T follicular helper cell (primary cell): ENCODE data around the gene ETS2.

Experiments used
- DNase-seq: peaks from one replicate; pipeline ENCODE4 v3.0.0-alpha.2; 2020; ENCODE audit warnings: low read depth

The ETS2 gene

DNA sequence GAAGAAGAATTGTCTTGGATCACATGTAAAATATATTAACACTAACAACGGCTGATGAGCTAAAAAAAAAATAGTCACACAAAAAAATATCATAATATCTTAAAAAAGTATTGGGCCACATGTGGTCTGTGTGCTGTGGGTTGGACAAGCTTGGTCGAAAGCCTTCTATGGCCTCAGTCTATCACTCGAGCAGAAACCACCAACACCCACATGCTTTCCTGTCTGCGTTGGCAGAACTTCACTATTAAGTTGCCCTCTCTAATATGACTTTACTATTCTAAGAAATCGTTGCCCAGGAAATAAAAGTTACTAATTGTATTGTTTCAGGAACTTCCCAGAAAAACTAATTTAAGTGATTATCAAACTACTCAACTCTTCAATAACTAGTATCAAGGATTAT is 28.2 kb upstream of the ETS2 start:
- DNase-seq, result no peak

DNA sequence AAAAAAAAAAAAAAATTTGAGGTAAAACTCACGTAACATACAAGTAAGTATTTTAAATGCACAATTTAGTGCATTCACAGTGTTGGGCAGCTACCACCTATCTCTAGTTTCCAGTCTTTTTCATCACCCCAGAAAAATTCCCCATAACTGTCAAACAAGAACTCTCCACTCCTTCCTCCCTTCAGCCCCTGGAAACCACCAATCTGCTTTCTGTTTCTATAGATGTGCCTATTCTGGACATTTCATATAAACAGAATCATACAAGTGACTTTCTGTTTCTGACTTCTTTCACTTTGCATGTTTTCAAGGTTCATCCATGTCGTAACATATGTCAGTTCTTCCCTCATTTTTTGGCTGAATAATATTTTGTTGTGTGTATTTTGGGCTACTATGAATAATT is 24.9 kb upstream of the ETS2 start:
- no peak for DNase-seq

DNA sequence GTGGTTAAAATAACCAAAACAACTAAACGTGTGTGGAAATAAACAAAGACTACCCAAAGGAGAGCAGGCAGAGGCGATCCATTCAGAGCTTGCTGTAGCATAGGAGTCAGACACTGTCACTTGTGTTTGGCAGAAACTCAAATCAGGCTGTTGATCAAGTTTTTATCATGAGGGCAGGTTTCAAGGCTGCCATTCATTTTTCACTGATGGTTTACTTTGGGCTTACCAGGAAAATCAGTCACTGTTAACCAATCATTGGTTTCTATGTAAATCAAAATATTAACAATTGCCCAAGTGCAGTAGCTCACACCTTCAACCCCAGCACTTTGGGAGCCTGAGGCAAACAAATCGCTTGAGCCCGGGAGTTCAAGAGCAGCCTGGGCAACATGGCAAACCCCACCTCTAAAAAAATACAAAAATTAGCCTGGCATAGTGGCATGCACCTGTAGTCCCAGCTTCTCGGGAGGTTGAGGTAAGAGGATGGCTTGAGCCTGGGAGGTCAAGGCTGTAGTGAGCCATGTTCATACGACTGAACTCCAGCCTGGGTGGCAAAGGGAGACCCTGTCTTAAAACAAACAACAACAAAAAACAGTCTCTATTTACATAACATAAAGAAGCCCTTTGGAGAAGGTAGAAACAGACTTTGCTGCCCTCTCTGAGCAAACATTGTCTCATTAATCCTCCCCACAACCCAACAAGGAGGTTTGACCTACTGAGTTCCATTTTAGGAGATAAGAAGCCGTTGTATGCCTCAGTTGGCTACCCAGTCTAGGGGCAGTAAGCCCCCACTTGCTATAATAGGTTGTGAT is 21.1 kb upstream of the ETS2 start:
- DNase-seq, result no peak

DNA sequence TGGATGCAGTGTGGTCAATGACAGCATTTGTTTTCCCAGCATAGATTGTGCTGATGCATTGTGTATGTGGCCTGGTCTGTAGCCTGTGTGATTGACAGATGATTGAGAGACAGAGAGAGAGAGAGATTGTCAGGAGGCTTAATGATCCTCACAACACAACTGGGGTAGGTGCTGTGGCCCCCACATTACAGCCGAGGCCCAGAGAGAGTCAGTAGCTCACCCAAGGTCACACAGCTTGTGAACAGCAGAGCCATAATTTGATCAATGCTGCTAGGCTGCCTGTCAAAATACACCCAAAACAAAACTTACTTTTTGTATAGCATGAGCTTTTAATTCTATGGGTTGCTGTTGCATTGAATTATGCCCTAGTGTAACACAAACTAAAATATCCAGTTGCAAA is 20.2 kb upstream of the ETS2 start:
- no peak for DNase-seq

DNA sequence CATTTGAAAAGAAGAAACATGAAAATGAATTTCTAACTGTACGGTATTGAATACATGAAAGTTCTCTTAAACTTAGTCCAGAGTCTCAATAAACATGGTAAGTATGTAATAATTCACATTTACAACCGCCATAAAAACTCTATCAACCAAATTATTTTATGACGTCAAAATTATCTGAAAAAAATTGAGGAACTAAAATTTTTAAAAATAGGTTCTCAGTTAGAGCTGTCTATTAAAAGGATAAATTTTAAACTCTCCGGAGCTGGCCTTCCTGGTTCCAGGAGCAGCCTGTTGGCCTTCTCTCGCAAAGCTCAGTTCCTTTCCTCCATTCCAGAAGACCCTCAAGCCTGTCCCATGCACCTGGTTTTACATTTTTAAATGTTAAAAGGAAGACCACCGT is 18.7 kb upstream of the ETS2 start:
- no peak for DNase-seq

DNA sequence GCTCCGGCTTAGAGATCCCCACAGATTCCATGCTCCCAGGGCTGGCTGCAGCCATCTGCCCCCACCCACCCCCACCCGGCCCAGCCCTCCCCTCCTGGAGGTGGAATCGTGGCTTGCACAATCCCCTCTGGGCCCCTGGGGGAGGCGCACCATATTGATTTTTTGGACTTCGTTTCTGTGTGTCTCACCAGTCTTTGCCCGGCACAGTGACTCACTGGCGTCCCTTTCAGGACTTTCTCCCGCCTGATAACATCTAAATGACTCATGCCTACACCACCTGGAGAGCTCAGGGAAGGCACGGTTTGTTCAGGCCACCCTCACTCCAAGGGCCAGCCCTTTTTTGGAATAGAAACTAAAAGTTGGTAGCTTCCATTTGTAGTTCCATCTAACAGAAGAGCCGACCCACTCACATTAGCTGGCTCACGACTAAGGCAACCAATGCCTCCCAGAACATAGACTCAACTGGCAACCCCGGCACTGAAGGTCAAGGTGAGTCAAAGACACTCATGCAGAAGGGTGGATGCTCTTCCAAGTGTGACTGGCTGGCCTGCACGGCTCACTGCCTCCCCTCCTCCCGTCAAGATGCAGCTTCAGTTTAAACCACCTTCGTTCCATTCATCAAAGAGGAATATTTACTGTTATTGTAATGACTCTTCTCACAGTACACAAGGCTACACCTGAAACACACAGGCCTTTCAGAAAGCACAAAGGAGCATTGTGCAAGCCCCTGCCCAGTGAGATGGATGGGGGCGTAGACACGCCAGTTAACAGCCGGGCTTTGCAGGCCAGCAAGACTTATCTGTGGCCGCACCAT is 18.1 kb upstream of the ETS2 start:
- no peak for DNase-seq

DNA sequence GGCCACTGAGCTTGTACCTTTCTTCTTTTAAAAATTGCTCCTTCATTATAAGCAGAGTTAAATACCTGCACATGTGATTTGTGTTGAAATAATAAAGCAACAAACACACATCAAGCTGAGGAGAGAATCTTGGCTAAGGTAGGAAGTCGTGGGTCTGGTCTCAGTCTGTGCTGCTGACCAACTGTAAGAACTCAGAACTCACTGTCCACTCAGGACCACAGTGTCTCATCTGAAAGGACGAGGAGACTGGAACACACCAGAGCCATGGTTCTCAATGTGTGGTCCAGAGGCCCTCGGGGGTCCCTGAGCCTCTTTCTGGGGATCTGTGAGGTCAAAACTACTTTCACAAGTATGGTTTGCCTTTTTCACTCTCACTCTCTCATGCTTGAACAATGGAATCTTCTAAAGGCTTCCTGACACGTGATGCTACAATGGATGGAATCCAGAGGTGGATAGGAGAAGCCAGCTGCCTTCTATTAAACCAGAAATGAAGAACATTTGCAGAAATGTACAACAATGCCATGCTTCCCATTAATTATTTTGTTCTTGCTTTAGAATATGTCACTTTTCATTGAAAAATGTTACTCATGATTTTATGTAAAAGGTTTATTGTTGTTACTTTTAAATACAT is 17.3 kb upstream of the ETS2 start:
- DNase-seq, result no peak

DNA sequence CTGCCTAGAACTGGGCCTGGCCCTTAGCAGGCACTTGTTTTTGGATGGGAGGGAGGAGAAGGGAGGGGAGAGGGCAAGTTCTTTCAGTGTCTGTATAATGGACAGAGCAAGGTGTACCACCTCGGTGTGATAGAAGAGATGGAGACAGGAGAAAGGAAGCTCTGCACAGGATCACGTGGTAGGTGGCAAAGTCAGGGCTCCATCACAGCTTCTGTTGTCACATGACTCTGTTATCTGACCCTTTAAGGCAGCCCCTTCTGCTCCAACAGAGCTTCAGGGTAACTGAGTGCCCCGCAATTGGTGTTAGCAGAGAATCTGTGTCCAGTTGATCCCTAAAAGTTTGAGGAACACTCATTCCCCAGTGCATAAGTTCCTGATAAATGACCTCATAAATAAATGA is 16.5 kb upstream of the ETS2 start:
- DNase-seq, result no peak

DNA sequence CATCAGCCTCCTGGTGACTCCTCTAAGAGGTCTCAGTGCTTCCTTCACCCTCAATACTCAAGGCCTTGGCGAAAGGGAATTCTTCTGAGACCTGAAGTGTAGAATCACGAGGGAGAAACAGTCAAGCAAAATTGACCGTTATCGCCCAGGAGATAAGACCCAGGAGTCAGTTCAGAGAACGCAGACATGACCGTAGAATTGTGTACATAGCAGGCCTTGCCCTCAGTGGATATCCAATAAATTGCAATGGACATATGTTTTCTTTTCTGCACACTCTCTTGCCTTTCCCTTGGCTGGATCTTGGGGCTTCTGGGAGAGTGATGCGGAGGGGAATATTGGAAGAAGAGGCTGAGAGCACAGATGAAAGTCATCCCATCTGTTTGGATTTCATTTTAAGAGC is 15.7 kb upstream of the ETS2 start:
- no peak for DNase-seq

DNA sequence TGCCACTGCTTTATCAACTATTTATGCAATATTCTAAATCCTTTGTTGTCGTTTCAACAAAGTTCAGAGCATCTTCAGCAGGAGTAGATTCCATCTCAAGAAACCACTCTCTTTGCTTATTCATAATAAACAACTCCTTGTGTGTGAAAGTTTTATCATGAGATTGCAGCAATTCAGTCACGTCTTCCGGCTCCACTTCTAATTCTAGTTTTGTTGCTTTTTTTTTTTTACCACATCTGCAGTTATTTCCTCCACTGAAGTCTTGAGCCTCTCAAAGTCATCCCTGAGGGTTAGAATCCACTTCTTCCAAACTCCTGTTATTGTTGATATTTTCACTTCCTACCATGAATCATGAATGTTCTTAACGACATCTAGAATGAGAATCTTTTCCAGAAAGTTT is 14.8 kb upstream of the ETS2 start:
- DNase-seq, result no peak

DNA sequence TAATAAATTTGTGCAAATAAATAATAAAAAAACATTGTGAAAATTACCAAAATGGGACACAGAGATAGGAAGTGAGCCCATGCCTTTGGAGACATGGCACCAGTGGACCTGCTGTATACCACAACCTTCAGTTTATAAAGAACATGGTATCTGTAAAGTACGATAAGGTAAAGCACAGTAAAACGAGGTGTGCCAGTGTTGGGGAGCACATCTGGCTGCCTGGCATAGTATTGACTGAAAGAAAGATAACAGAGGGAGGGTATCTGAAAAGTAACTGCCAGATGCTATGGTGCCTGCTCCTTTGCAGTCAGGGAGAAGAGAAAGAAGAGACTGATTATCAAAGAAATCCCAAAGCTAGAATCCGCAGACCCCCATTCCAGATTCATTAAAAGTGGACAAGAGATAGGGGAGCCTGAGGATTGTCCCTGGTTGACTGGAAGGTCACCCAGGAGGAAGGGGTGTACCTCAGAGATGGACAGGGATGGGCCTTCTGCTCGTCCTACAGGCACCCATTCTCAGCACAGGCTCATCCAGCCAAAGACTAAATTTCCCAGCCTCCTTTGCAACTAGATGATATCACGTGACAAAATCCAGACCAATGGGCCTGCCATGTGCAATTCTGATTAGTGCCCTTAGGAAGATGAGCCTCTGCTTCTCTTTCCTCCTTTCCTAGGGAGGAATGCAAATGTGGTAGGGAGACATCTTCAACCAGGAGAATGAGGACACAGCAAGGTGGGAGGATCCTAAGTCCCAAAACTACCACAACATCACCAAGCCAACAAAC is 12.9 kb upstream of the ETS2 start:
- no peak for DNase-seq

DNA sequence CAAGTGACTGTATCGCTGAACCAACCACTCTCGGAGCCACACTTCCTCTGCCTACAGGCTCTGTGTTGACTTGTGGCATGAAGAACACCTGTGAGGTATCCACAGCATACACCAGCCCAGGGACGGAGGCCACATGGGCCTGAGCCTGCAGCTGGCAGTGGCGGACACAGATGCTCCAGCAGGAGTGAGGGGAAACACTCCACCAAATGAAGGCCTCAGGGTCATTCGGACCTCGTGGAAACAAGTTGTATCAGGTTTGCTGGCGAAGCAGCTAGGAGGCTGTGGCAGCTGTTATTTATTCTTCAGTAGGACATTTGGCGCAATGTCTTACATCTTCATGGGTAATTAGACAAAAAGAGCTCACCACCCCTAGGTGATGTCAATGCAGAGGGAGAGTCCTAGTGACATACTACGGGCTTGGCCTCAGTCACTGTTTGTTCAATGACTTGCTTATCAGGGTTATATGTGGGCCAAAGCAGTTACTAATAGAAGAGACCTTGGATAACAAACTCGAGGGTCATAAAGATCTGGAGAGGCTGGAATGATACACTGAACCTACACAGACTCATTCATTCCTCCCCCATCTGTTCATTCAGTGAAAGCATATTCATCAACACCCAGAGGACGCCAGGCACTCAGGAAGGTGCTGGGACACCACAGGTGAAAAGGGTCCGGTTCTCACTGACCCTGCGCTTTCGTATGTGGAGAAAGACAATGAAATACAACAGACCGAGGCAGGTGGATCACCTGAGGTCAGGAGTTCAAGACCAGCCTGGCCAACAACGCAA is 11.6 kb upstream of the ETS2 start:
- no peak for DNase-seq

DNA sequence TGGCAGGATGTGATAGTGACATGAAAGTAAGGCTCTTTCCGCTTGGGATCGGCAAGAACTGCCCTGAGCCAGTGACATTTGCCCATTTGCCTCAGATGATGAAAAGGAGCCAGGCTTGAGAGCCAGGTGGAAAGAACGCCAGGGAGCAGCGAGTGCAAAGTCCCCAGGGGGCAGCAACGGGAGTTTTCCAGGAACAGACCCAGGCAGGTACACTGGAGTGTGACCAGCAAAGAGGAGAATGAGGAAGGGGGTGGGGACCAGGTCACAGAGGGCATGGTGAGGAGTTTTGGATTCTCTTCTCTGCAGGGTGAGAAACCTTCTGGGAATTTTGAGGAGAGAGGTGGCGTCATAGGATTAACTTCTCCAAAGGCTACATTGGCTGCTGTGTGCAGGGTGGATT is 10.8 kb upstream of the ETS2 start:
- no peak for DNase-seq

DNA sequence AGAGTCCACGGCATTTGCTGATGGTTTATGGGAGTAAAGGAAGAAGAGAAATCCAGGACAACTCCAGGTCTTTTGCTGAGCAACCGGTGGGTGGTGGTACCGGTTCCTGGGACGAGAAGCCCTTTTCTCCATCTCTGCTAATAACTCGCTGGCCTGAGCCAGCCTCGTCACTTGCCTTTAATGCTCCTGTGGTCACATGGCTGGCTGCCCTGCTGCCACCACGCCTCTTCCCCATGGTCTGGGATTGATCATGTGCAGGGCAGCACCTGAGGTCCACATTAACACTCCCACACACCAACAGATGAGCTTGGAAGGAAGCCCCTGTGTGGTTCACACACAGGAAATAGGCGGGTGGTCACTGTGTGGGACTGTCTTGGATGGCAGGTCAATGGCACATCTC is 10.3 kb upstream of the ETS2 start:
- no peak for DNase-seq

DNA sequence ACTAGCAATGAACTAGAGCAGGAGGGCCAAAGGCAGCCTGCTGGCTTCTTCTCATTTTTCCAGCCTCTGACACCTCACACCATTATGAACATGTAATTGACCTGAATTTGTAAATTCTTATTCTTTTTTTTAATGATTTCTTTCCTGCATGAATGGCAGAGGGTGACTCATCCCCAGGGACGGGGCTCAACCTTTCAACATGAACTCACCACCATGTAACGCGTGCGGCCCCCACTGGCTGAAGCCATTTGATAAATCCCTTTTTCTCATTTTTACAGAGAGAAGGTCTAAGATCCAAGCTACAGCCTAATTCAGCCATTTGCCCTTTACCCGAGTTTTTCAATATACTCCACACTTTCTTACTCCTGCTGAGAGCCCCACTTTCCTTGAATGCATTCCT is 9.3 kb upstream of the ETS2 start:
- no peak for DNase-seq

DNA sequence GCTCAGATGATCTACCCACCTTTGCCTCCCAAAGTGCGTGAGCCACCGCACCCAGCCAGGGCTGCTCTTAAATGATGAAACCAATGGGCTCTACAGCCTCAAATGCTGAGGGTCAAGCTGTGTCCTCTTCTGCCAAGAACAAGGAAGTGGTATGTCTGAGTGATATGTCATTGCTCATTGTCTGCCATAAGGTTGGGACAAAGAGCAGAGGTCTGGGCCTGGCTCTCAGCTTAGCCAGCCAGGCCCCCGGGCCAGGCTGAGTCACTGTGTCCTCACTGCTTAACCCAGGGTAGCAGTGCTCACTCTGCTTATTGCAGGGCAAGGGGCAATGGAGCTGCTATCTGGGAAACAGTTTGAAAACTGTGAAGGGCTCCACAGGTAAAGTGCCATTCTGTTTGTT is 8.3 kb upstream of the ETS2 start:
- no peak for DNase-seq

DNA sequence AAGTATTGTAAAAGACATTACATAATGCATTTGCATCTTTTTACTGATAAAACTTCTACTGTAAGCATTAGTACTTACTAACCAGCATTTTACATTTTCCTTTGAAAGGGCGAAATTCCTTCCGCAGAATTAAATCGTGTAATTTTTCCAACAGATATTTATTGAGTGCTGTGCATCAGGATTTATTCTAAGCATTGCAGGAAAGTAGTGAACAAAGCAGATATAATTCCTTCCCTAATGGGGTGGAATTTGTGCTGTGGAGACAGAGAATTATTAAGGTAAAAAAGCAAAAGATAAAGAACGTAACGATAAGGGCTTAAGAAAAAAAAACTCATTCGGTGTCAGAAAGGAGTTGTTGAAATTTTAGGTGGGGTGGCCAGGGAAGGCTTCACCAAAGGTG is 7.6 kb upstream of the ETS2 start:
- DNase-seq, result no peak

DNA sequence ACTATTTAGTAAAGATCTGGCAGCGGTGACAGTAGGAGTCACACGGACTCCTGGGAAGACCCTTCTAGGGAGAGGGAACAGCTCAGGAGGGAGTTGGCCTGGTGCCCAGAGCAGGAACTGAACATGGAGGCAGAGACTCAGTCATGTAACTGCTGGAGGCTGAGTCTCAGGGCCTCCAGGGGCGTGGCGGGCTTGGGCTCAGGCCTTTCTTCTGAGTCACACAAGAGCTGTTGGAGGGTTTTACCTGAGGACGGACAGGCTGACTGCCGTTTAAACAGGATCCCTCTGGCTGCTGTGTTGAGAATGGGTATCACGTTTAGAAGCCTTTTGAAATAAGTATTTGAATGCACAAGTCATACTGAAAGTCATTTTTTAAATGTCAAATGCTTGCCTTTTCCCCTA is 7.2 kb upstream of the ETS2 start:
- DNase-seq, result no peak

DNA sequence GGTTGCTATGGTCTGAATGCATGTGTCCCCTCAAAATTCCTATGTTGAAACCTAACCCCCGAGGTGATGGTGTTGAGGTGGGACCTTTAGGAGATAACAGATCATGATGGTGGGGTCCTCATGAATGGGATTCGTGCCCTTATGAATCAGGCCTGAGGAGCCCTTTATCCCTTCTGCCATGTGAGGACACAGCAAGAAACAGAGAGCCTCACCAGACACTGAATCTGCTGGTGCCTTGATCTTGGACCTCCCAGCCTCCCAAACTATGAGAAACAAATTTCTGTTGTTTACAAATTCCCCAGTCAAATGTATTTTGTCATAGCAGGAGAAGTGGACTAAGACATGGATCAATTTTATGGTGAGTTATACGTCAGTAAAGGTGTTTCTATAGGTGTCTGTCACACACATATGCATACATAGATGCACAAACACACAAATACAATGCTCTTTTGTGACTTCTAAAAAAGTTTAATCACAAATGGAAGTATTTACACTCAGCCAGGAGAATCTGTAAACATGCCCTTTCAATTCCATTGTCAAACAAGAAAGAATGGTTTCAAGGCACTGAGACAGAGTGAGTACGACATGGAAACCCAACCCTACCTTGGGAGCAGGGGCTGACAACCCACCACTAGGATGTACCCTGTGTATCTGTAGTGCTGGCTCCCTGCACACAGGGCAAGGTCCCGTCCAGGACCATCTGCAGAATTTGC is 5.5 kb upstream of the ETS2 start:
- DNase-seq, result no peak

DNA sequence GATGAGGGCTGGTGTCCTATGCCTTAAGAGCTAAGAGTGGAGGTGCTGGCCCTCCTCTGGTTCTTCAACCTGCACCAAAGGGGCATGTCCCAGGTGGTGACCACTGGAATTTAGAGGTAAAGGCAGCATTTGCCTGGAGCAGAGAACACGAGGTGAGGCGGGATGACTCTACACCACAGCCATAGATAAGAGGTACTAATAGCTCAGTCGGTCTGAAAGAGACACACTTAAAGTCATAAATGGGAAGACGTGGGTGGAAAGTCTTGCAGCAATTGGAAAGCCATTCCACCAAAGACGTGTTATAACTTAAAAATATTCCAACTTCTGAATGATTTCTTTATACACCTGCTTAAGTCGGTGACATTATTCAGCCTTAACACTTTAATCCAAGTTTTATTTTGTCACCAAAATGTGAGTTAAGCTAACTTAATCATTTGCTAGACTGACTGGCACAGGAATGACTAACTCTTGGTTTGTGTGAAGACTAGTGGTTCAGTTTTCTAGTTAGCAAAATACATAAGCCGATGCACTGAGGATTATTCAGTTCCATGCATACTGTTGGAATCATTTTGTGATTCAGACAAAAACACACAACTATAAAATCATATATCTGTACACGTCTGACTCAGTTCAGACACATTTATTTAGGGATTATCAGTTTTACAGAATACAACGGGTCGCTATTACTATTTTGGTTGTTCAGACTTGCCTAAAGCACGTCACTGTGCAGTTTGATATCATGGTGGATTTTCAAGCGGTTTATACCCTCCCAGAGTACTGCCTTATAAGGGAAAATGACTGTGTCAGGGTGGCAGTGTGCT is 4.6 kb upstream of the ETS2 start:
- no peak for DNase-seq
